ENCODE measurements around the gene TRPM8.

DNA sequence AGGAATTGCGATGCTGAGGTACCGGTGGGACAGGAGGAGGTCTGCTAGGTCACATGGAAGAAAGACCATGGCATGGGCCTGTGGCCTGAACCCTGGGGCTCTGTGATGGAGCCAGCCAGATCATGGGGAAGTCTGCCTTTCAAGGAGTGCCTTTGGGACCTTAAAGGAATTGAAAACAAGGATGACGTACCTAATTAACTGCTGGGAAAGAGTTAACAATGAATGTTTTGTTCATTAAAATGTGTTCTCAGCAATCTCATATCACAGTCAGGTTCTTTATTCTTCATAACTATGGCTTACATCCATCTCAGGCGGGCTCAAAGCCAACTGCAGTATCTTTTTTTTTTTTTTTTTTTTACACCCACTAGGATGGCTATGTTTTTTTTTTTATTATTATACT is 25.6 kb downstream of the TRPM8 start:
- TF ChIP-seq POLR2AphosphoS5 (IDR thresholded peaks at IDR 0.05; ENCODE audit: low read depth) (no peak), CTCF (IDR thresholded peaks at IDR 0.05; ENCODE audit: insufficient read depth, low read length) (no peak), GABPA (IDR thresholded peaks at IDR 0.05; ENCODE audit: low read depth) (no peak)

Data from HL-60 (cell line).